22Rv1 (cell line): ENCODE results near the gene MMP23B.
"Not testable (repeated sequence)": the region's sequence is repeated elsewhere in the genome, so short reads cannot be mapped to it uniquely, and the experiment has no call there.

Source experiments
- H3K27ac ChIP-seq: fragments of 450-650 bp; 2 replicates; pipeline ENCODE4 v1.5.1; 2017
- CTCF ChIP-seq: fragments of 450-650 bp; IDR thresholded peaks from 2 replicates; pipeline ENCODE4 v1.5.1; 2017; ENCODE audit warnings: mild to moderate bottlenecking
- ZFX ChIP-seq: fragments of 450-650 bp; IDR thresholded peaks from 2 replicates; pipeline ENCODE4 v1.6.1; 2017; ENCODE audit warnings: antibody characterized with exemption, borderline replicate concordance

The MMP23B gene

DNA sequence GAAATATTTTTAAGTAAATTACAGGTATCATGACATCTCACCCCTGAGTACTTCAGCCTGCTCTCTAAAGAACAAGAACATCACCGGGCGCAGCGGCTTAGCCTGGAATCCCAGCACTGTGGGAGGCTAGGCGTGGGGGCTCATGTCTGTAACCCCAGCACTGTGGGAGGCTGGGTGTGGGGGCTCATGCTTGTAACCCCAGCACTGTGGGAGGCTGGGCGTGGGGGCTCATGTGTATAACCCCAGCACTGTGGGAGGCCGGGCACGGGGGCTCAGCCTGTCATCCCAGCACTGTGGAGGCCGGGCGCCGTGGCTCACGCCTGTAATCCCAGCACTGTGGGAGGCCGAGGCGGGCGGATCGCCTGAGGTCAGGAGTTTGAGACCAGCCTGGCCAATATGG, 34.6 kb downstream of the MMP23B start:
- TF ChIP-seq ZFX, result no peak
- no peak for TF ChIP-seq CTCF
- no peak overlapping the region for H3K27ac ChIP-seq

GRCh38 chr1:1669468-1670440, 37.8 kb downstream of the MMP23B start:
- TF ChIP-seq ZFX (no peak), CTCF (no peak)
- H3K27ac ChIP-seq, result no peak overlapping the region

- TF ChIP-seq CTCF, result no peak
- no peak for TF ChIP-seq ZFX
- H3K27ac ChIP-seq, result no peak overlapping the region
Measured at GRCh38 chr1:1670866-1671265, 38.9 kb downstream of the MMP23B start.

- H3K27ac ChIP-seq, result no peak overlapping the region
- no peak for TF ChIP-seq CTCF
- no peak for TF ChIP-seq ZFX
Measured at GRCh38 chr1:1671365-1672119, 39.6 kb downstream of the MMP23B start.

- TF ChIP-seq ZFX, result no peak
- no peak for TF ChIP-seq CTCF
- no peak overlapping the region for H3K27ac ChIP-seq
Measured at GRCh38 chr1:1672181-1672965, 40.4 kb downstream of the MMP23B start.

- not testable (repeated sequence) for H3K27ac ChIP-seq
Measured at GRCh38 chr1:1674806-1675205, 42.8 kb downstream of the MMP23B start.

GRCh38 chr1:1675218-1675617, 43.2 kb downstream of the MMP23B start:
- H3K27ac ChIP-seq, result not testable (repeated sequence)

DNA sequence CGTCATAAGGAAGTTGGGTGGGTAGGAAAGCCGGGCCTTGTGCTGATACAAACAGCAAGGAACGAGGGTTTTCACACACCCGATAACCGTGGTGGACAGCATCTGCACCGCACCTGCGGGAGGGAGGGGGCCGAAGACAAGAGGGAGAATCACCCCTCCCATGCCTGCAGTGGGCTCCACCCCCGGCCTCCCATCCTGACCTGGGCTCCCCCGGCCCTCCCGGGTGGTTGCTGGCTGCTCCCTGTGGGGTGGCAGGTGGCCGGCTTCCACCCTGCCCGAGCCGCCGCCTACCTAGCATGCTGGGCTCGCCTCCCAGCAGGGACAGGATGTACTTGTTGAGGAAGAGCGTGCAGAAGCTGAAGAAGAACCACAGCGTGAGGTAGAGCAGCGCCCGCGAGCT, 44.1 kb downstream of the MMP23B start:
- H3K27ac ChIP-seq, result not testable (repeated sequence)
